ENCODE data around the gene ZFHX3.

ZFHX3 gene

DNA sequence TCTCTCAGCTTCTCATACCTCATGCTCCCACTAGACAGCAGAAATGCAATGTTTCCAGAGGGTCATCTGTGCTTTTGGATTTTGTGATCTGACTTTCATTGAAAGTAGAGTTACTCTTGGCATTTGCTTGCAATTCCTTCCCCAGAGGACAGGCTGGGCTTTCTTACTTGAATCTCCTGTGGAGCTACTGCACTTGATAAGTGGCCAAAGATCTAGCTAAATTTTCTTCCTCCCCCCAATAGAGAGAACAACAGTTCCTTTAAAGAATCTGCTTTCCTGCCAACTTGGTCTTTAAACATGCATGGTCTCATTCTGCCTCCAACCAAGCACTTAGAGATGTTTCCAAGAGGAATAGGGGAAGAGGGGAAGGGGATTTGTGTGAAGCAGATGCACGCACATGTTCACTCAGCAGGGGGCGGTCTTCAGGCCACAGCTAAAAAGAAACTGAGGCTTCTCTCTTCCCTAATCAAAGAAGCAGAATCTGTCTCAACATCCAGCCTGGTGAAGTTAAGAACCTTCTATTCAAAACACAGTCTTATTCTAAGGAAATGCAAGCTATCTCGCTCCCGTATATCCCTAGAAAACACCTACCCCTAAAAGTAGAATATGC is 229.6 kb downstream of the ZFHX3 start:
- no peak for DNase-seq

DNA sequence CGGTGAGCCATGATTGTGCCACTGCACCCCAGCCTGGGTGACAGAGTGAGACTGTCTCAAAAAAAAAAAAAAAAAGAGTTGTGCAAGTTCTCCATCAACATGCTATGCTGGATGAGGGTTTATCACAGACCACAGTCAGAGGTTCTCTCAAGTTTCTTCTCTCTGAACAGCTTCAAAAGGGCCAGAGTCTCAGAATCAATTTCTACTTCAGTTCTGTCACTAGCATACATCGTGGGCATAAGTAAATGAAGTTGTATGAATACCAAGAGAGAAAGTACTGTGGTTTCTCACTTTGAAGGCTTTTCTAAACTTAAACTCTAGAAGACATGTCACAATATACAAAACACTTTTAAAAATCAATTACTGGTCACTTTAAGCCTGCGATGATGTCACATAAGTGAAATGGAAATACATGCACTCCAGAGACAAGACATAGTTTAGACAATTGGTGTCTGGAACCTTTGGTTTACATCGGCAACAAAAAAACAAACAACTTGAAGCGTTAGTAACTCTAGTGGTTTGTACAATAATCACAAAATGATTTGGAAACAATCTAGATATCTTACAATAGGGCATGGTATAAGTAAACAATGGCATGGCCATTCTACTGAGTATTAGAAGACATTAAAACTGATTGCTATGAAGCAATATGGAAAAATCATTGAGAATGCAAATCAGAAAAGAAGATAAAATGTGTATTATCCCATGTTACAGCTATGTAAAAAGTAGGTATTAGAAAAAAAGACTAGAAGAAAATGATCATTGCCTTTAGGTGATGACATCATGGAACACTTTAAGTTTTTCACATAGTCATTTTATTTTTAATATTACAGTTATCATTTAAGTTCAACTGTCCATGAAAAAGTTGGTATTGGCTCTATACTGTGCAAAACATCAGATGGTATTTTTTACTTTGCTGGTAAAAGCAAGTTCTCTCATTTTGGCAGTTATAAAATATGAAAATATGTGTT is 232.3 kb downstream of the ZFHX3 start:
- DNase-seq, result no peak

DNA sequence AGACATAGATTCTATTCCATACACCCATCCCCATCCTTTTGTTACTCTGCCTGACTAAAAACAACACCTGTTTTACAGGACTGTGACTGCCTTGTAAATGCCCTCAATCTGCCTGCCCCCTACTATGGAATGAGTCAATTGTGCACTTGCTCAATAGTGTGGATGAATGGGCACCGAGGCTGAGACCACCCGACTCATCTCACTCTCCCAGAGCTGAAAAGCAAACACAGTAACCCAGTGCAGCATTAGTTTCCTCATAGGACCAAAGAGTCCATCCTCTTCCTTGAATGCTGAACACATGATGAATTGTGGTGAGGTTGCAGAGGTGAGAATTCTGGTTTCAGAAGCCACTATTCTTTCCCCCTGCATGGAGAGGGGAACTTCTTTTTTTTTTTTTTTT is 233.7 kb downstream of the ZFHX3 start:
- DNase-seq, result no peak

DNA sequence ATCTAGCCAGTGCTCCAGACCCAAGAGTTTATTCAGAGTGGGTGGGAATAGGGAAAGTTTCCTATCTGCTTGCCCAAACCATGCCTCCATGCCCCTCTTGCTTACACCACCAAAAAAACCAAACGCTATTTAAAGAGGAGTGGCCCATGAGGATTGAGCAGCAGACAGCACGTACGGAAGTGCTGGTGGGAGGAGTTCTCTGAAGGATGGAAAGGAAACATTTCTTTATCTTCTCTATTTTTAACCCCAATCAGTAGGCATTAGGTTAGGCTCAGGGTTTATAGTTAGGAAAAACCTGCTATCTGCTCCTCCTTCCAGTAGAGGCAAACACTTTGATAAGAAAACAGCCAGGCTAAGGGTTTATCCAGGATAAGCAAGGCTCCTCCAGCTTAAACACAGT is 235.3 kb downstream of the ZFHX3 start:
- no peak for DNase-seq

DNA sequence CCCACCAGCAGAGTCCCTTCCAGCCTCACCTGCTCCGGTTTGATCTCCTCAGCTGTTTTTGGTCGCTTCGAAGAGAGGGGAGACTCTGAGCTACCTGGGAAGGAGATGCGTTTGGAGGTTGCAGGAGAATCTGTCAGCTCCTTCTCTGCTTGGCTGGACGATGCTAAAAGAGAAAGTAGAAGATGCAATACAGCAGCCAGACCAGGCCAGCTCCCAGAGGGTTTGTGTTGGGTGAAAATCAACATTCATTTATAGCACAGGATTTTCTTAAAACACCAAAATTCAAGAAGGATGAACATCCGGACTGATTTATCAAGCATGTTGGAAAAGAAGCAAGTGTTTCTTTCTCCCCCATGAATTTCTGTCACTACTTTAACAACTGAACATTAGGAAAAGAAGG is 236.1 kb downstream of the ZFHX3 start:
- no peak for DNase-seq

DNA sequence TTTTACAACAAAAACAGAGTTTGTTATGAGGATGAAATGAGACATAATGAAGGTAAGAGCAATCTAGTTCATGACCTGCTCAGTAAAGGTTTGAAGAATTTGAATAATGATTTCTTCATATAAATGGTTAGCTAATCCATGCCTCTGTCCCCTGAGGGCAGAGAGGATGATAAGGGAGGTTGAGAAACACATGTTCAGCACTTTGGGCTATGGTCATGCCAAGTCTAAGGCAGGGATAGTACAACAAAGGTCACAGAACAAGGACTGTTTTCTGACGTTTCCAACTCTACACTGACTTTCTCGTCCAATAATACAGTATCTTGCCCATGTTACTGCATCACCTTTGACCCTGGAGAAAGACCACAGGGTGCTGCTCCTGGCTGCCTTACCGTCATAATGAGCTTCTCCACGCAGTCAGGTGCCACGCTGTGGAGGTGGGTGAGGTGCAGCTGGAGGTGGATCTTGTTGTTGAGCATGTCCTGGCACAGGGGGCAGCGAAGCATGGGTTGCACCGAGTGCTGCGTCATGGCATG is 236.7 kb downstream of the ZFHX3 start:
- DNase-seq, result no peak

DNA sequence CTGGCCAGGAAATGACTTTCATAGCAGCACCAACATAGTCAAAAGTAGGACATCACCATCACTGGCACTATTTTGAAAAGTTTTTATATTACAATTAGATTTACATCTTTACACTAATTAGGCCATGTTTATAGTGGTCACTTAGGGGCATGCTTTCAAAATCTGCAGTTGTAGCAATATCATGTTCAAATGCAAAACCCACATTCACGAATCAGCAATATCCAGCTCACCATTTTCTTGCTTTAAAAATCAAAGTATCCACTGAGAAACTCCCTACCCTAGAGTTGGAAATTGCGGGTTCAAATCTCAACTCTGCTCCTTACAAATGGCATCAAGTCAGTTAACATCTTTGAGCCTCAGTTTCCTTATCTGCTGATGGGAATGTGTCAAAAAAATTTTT is 237.4 kb downstream of the ZFHX3 start:
- no peak for DNase-seq

DNA sequence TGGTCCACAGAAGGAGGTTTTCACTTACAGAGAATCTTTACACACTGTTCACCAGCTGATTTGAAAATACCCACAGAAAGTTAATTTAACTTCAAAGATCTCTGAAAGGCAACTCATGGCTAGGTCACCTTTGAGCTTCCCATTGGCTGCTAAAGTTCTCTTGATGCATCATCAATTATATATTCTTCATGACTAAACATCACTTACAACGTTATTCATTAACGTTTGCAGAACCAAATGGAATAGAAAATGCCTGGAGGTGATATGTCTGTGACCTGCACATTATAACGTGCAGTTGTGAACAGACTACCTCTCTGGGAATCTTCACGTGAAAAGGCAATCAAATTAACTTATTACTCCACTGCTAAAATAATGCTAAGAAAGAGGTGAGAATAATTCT is 238.5 kb downstream of the ZFHX3 start:
- no peak for DNase-seq

DNA sequence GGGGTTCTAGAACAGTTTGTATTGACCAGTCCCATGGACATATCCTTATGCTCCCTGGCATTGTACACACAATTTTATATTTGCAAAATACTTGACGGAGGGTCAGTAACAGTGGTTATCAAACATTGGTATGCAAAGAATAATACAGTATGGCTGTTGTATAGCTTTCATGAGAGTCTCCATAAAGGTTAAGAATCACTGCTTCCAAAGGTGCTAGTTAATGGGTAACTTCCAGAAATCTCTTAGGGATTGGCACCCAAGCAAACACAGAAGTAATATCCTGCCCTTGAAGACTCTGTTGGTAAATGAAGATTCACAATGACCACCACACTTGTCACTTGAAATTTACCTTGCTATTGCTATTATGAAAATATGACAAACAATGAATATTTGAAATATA is 239.2 kb downstream of the ZFHX3 start:
- no peak for DNase-seq

DNA sequence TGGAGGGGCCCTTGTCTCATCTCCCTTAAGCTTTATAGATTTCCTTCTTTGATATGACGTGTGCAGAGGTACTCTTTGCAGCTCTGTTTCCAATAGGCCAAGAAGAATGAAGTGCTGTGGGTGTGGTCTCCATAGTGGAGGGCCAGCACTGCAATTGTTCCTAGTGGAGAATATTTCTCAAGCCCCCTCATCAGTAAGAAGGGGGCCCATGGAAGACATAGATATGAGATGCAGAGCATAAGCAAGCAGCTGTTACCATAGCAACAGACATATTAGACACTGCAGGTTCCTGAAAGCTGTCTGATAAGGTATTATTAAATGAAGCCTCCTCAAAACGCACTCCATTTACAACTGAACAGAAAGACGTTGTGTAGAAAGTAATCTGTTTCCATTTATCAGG is 240.7 kb downstream of the ZFHX3 start:
- DNase-seq, result no peak

DNA sequence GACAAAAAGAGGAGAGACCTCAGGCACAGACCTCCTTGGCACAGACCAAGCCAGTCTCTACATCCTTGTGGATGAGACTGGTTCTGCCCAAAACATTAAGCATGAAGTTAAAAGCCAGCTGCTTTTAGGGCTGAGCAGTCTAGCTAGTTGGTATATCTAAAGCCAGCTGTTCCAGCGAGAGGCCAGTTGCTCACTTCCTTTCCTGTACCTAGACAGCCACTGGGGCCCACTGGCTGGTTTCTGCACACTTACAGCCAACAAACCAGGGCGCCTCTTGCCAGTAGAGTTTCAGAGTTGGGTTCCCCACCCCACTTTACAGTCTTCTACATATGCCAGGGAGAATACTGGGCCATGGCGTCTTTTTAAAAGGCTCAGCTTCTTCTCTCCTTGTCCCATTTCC is 242.4 kb downstream of the ZFHX3 start:
- no peak for DNase-seq

DNA sequence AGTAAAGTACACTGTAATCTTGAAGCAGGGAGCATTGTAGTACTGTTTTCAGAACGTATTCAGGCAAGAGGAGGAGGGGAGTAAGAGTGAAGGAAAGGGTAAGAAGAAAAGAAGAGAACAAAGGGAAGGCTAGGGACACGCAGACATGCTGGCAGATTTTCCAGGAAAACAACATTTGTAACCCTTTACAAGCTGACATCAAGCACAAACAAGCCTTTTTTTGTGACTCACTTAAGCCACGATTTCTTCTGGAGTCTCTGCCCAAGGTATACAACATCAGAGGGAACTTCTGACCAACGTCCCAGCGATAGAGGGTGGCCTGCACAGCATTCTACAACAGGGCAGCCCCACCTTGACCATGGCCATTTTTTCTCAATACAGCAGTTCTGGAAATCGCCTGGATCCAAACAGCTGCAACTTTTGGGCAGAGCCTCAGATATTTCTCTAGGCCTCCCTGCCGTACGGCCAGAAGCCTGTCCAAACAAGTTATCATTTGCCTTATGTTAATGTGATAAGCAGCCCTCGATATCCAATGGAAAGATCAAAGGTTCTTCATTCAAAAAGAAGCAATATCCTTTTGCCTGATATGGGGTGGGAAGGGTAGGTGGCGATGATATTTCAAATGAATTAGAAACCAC is 247.3 kb downstream of the ZFHX3 start:
- no peak for DNase-seq

DNA sequence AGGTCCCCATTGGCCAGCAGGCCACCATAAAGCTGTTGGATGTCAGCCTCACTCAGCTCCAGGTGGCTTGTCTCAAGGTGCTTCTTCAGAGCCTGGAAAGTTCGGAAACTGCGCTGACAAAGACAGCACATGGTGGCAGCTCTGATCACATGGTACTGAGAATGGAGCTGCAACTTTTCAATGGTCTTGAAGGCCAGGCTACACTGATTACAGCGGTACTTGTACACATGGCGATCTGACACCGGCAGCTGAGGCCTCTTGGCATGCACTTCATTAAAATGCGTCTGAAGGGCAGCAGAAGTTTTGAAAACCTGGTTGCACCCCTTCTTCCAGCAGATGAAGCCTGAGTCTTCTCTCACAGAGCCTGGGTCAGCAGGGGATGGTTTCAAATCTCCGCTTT is 249.7 kb downstream of the ZFHX3 start:
- no peak for DNase-seq

DNA sequence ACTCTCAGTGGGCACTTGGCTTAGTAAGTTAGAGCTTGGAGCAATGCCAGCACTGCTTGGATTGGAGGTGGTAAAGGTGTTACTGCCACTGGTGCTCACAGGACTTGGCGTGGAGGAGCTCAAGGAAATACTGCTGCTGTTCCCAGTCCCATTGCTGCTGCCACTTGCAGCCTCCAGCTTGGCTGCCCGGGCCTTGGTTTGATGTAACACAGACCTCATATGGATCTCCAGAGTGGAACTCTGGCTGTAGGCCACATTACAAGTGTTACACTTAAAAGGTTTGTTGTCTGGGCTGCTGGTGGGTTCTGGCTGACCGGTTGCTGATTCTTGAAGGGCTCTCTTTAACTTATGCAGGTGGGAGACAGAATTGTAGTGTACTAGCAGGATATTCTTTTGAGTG is 250.3 kb downstream of the ZFHX3 start:
- DNase-seq, result peak; percentile 18

DNA sequence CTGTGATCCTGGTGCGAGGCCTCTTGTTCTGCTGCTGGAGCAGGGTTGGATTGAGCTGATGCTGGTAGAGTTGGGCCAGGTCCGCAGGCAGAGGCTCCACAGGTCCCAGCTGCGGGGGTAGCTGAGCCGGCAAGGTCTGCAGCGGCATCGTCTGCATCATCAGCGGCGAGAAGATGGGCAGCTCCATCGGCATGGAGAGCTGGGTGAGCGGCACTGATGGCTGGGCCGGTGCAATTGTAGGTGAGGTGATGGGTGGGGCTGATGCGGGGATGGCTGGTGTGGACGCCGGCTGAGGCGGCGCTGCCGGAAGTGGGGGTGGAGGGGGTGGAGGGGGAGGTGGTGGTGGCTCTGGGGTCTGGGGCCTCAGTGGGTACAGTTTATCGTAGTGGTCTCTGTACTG is 251.7 kb downstream of the ZFHX3 start:
- no peak for DNase-seq

DNA sequence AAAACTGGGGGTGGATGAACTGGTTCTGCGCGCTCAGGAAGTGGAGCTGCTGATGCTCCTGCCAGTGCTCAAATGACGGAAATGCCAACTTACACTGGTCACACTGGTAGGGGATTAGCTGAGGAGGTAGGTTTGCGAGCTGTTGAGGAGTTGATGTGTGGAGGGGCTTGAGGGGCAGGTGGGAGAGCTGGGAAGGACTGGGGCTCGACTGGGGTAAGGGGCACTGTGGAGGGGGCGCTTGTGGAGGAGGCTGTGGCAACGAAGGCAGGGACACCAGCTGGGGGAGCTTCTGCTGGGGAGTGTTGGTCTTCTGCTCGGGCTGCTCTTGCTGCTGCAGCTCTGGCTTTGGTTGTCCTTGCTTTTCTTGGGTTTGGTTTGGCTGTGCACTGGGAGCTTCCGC is 252.9 kb downstream of the ZFHX3 start:
- DNase-seq, result no peak

DNA sequence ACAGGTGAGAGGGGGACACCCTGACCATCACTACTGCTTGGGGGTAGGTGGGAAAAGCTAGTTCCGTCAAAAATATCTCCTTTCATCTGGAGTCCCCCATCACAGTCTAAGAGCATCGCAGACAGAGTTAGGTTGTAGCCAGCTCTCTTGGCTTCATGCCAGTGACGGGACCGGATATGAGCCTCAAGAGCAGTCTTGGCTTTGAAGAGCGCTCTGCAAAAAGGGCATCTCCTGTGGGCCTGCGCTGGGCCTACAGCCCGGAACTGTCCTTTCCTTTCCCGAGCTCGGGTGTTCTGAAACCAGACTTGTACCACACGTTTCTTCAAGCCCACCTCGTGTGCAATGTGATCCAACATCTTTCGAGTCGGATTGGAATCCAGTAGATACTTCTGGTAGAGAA is 253.6 kb downstream of the ZFHX3 start:
- no peak for DNase-seq

DNA sequence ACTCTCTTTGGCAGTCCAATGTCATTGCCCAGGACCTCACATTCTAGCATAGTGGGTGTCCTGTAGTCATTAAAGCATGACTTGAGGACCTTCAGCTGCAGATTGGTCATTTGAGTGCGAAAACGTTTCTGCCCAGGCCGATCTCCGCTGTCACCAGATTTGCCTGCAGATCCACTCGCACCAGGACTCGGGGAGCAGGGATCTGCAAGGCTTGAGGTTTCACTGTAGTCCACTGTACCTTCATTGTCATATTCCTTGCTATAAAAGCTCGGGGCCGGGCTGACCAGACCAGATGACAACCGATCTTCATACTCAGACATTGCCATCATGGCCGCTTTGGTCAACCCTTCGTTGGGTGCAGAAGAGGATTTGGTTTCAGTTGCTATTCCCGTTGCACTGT is 254.2 kb downstream of the ZFHX3 start:
- no peak for DNase-seq

DNA sequence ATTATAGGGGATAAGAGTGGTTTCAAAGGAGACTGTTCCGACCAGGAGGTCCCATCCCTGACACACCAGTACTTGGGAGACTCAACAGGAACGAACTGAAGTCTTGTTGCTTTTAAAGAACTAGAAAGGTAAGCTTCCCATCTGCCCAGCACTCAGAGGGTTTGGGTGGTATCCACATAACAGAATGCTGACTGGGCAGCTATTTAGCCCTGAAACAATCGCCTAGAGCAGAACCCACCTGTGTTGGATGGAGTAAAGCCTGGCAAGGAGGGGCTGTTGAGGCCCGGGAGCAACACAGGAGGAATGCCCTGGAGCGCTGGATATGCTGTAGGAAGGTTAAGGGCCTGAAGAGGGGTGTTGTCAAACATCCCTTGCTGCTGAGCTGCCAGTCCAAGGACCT is 254.9 kb downstream of the ZFHX3 start:
- no peak for DNase-seq

DNA sequence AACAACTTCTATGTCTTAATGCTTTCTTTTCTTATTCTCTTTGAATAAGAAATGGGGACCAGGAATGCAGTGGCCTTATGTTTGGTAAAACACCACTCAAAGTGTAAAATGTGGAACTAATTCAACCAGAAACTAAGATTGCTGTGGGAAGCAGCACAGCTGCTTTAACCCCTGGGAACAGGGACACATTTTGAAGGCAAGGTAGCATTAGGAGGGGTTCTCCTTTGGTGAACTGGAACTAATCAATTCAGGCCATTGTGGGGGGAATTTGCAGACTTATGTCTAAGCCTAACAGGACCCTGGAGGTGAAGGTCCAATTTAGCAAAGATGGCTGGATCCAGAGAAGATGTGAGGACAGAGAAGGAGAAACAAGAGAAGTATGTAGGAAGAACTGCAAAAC is 256.1 kb downstream of the ZFHX3 start:
- DNase-seq, result no peak

DNA sequence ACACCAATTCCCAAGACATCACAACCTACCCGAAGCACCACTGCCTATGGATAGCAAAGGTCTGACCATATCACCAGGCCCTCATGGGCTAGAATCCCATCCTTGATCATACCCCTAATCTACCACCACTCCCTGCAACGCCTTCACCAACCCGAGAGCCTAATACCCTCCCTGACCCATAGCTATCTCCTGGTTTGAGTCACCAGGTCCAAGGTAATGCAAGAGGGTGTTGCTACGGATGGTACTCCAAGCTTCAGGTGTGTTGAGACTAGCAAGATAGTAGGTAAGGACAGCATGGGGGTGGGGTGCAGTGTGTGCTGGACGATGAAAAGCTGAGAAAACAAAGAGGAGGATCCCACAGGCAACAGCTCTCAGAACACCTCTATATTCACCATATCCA is 258.0 kb downstream of the ZFHX3 start:
- no peak for DNase-seq

DNA sequence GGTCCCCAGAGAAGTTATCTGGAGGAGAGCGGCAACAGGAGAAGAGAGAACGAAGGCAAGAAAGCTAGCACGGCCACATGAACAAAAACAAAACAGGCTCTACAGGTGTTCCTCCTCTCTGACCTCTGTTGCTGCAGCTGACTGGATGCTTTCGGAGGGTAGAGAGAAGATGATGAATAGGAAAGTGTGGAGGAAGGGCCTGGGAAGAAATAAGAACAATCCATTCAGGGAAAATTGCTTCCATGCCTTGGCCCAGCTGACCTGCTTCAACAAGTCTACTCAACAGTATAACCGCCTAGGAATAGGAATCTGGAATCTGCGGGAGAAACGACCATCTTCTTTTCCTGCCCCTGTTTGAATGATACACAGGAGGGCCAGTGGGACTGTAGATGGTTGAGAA is 258.5 kb downstream of the ZFHX3 start:
- DNase-seq, result no peak

DNA sequence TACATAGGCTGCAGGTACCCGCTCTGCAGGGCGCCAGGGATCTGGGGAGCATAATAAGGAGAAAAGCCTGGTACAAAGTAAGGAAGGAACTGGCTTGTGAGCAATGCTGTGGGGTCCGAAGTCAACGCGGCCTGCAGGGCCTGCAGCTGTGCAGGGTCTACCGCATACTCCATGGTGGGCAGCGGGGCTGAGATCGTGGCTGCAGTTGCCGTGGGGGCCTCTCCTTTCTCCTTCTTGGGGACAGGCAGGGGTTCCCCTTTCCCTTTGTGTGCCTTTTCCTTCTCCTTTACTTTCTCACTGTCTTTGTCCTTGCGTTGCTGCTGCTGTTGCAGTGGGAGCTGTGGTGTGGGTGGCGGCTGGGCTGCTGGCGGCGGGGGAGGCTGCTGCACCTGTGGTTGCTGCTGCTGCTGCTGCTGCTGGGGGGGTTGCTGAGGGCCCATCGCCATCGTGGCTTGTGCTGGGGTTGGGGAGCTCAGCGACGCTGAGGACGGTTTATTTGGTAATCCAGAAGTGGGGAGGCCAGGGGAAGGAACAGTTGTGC is 259.6 kb downstream of the ZFHX3 start:
- no peak for DNase-seq
